H1 (cell line): ENCODE results near the gene TMEM185B. TPM values are rescaled to one million over a fixed set of nuclear protein-coding genes. Genes with fewer than 3 reads are reported as not detected.

Experiments used
- CTCF ChIA-PET: fragments of 300-600 bp; sonication (Branson Sonifier 250); formaldehyde crosslinking; loops from one replicate; lab custom pipeline; 2021; ENCODE audit not compliant: partially characterized antibody; lab: Charles Lee
- POLR2A ChIA-PET: fragments of 300-600 bp; sonication (Branson Sonifier 250); formaldehyde crosslinking; loops from one replicate; lab custom pipeline; 2021; ENCODE audit warnings: inconsistent platforms; ENCODE audit not compliant: partially characterized antibody; lab: Charles Lee
- DNase-seq, 2 experiments: peaks; one replicate each; pipeline versions ENCODE4 v3.0.0 to v3.0.0-alpha.2; 2010 to 2022; ENCODE audit warnings: low spot score in 2 of 2, low read depth in 1 of 2, mixed read lengths in 1 of 2
- FAIRE-seq: peaks from 2 replicates; lab custom pipeline; 2011; peaks lifted over from hg19 to GRCh38; lab: Jason Lieb, UNC
- H2AFZ ChIP-seq: 2 replicates; pipeline ENCODE4 v1.8.1; 2012; ENCODE audit warnings: low read length, inconsistent platforms
- H2AK5ac ChIP-seq: 2 replicates; pipeline ENCODE4 v1.6.1; 2013; ENCODE audit warnings: low read depth, low read length
- H2BK120ac ChIP-seq: replicated peaks from 2 replicates; pipeline ENCODE3; 2013; ENCODE audit warnings: low read depth, low read length, inconsistent platforms
- H2BK12ac ChIP-seq: 2 replicates; pipeline ENCODE4 v1.6.1; 2013; ENCODE audit warnings: low read depth, low read length
- H2BK15ac ChIP-seq: 2 replicates; pipeline ENCODE4 v1.6.1; 2013; ENCODE audit warnings: low read length
- H2BK20ac ChIP-seq: 2 replicates; pipeline ENCODE4 v1.6.1; 2013; ENCODE audit warnings: low read length
- H2BK5ac ChIP-seq: 2 replicates; pipeline ENCODE4 v1.6.1; 2013; ENCODE audit warnings: low read depth, low read length
- H3K14ac ChIP-seq: 2 replicates; pipeline ENCODE4 v1.6.1; 2013; ENCODE audit warnings: inconsistent platforms; ENCODE audit not compliant: insufficient read length
- H3K18ac ChIP-seq: 2 replicates; pipeline ENCODE4 v1.6.1; 2013; ENCODE audit warnings: low read length; ENCODE audit errors: extremely low read depth
- H3K23ac ChIP-seq: 2 replicates; pipeline ENCODE4 v1.6.1; 2013; ENCODE audit warnings: inconsistent platforms; ENCODE audit not compliant: insufficient read length
- H3K23me2 ChIP-seq: 2 replicates; pipeline ENCODE4 v1.6.1; 2013; ENCODE audit warnings: low read depth, low read length
- H3K27ac ChIP-seq: 2 replicates; pipeline ENCODE4 v1.6.1; 2011; ENCODE audit warnings: low read depth, low read length, inconsistent platforms
- H3K27me3 ChIP-seq, 4 experiments: replicated peaks in 1 of 4; 1 replicate in 1 of 4; 2 replicates in 3 of 4; pipeline versions ENCODE4 v1.6.1 to v1.8.1; 2011 to 2013; ENCODE audit warnings: low read length in 3 of 4, mild to moderate bottlenecking in 3 of 4, inconsistent platforms in 2 of 4, mixed read lengths in 2 of 4, moderate library complexity in 1 of 4; ENCODE audit not compliant: control insufficient read depth in 3 of 4, insufficient read depth in 3 of 4; ENCODE audit errors: extremely low read depth in 1 of 4
- H3K36me3 ChIP-seq, 4 experiments: 2 replicates each; pipeline versions ENCODE4 v1.6.1 to v1.8.1; 2011 to 2013; ENCODE audit warnings: mild to moderate bottlenecking in 4 of 4, low read length in 3 of 4, moderate library complexity in 2 of 4, control low read depth in 1 of 4, inconsistent platforms in 1 of 4; ENCODE audit not compliant: insufficient read depth in 4 of 4, control insufficient read depth in 2 of 4
- H3K4ac ChIP-seq: replicated peaks from 2 replicates; pipeline ENCODE3; 2013; ENCODE audit warnings: low read length, low read depth, mixed read lengths, inconsistent platforms; ENCODE audit not compliant: insufficient read length
- H3K4me1 ChIP-seq, 4 experiments: replicated peaks in 1 of 4; 1 replicate in 1 of 4; 2 replicates in 3 of 4; pipeline versions ENCODE4 v1.6.1 to v1.8.1; 2011 to 2013; ENCODE audit warnings: low read length in 3 of 4, inconsistent platforms in 2 of 4, mixed read lengths in 1 of 4; ENCODE audit not compliant: insufficient read depth in 4 of 4, control insufficient read depth in 3 of 4
- H3K4me2 ChIP-seq, 2 experiments: 2 replicates each; pipeline versions ENCODE4 v1.6.1 to v1.8.1; 2011 to 2013; ENCODE audit warnings: low read depth in 2 of 2, low read length in 2 of 2, control low read depth in 1 of 2, inconsistent platforms in 1 of 2, mild to moderate bottlenecking in 1 of 2; ENCODE audit not compliant: insufficient read depth in 1 of 2
- H3K4me3 ChIP-seq, 4 experiments: fragments of 200-600, 300-600 bp in 1 of 4; sonication (generic), shearing (Covaris generic), sonication (Bioruptor Twin) in 1 of 4; 2 replicates each; pipeline versions ENCODE4 v1.5.1 to v1.8.1; 2011 to 2016; ENCODE audit warnings: low read length in 4 of 4, low read depth in 3 of 4, control low read depth in 2 of 4, inconsistent platforms in 2 of 4, mild to moderate bottlenecking in 2 of 4, mixed read lengths in 1 of 4, moderate library complexity in 1 of 4; ENCODE audit not compliant: insufficient read depth in 2 of 4; ENCODE audit errors: extremely low read depth in 1 of 4
- H3K56ac ChIP-seq: replicated peaks from 2 replicates; pipeline ENCODE3; 2013; ENCODE audit warnings: low read depth, mild to moderate bottlenecking, mixed read lengths, low read length, inconsistent platforms; ENCODE audit not compliant: insufficient read length
- H3K79me1 ChIP-seq: 2 replicates; pipeline ENCODE4 v1.6.1; 2013; ENCODE audit warnings: low read depth, low read length, control low read depth
- H3K79me2 ChIP-seq, 2 experiments: 2 replicates each; pipeline versions ENCODE4 v1.6.1 to v1.8.1; 2012 to 2013; ENCODE audit warnings: low read length in 2 of 2, mild to moderate bottlenecking in 2 of 2, inconsistent platforms in 1 of 2; ENCODE audit not compliant: insufficient read depth in 2 of 2, control insufficient read depth in 1 of 2
- H3K9ac ChIP-seq, 4 experiments: replicated peaks in 1 of 4; 1 replicate in 1 of 4; 2 replicates in 3 of 4; pipeline versions ENCODE4 v1.6.1 to v1.8.1; 2011 to 2013; ENCODE audit warnings: low read depth in 3 of 4, low read length in 3 of 4, control low read depth in 2 of 4, mild to moderate bottlenecking in 2 of 4, moderate library complexity in 2 of 4, inconsistent platforms in 1 of 4; ENCODE audit errors: extremely low read depth in 1 of 4
- H3K9me3 ChIP-seq, 2 experiments: 2 replicates each; pipeline versions ENCODE4 v1.6.1 to v1.8.1; 2012 to 2013; ENCODE audit warnings: mild to moderate bottlenecking in 2 of 2, moderate library complexity in 2 of 2, control low read depth in 1 of 2, inconsistent platforms in 1 of 2, low read depth in 1 of 2, low read length in 1 of 2, mixed read lengths in 1 of 2; ENCODE audit not compliant: insufficient read depth in 2 of 2
- H4K20me1 ChIP-seq, 2 experiments: replicated peaks in 1 of 2; 2 replicates each; pipeline versions ENCODE3 to v1.8.1; 2011 to 2013; ENCODE audit warnings: inconsistent platforms in 2 of 2, low read length in 2 of 2, mild to moderate bottlenecking in 1 of 2; ENCODE audit not compliant: insufficient read depth in 2 of 2, control insufficient read depth in 1 of 2
- H4K5ac ChIP-seq: 2 replicates; pipeline ENCODE4 v1.6.1; 2013; ENCODE audit warnings: low read length, low read depth, mixed read lengths, inconsistent platforms; ENCODE audit not compliant: insufficient read length
- H4K8ac ChIP-seq: 2 replicates; pipeline ENCODE4 v1.8.0; 2013; ENCODE audit warnings: mild to moderate bottlenecking, moderate library complexity, low read length, inconsistent platforms; ENCODE audit not compliant: insufficient read depth; ENCODE audit errors: extremely low read depth
- H4K91ac ChIP-seq: replicated peaks from 2 replicates; pipeline ENCODE3; 2013; ENCODE audit warnings: low read length, mixed read lengths, inconsistent platforms; ENCODE audit not compliant: insufficient read length
- HDAC6 ChIP-seq: IDR thresholded peaks from one replicate; pipeline ENCODE4 v1.7.1; 2012; ENCODE audit warnings: low read depth, mild to moderate bottlenecking, inconsistent platforms, low read length, moderate library complexity
- WGBS, 2 experiments: shearing (Covaris generic) in 1 of 2; methylation state at CpG; one replicate each; pipeline versions ENCODE4 v1.1.6 to v1.1.7; 2013 to 2015; ENCODE audit warnings: low lambda C conversion rate in 2 of 2, mixed read lengths in 2 of 2, inconsistent platforms in 1 of 2, low coverage in 1 of 2, missing lambda C conversion rate in 1 of 2; ENCODE audit not compliant: insufficient replicate concordance in 2 of 2, insufficient coverage in 1 of 2, insufficient read length in 1 of 2; ENCODE audit errors: extremely low coverage in 1 of 2, missing lambda C conversion rate in 1 of 2; 5-methylcytosine and 5-hydroxymethylcytosine counted together
- polyA plus RNA-seq, 7 experiments: library from polyadenylated mRNA; depleted of rRNA in 3 of 7; stranded (reverse) in 5 of 7; unstranded in 2 of 7; fragments of >200 nt in 5 of 7; fragments of 200-250 nt in 2 of 7; gene quantifications; 1 replicate in 5 of 7; 2 replicates in 1 of 7; 4 replicates in 1 of 7; pipeline versions ENCODE4 v1.2.1 to v1.2.3, GENCODE V29; 2011 to 2013; ENCODE audit warnings: missing spikeins in 2 of 7, mixed read lengths in 2 of 7
- total RNA-seq: library from RNA; stranded (reverse); fragmentation: NEBNext Ultra II Directional; extraction: Animal tissue kit (Norgen Biotek cat#: 25700); gene quantifications from 2 replicates; pipeline ENCODE4 v1.2.1, GENCODE V29; 2021

Gene TMEM185B
- total and polyA plus RNA-seq, 2 of the 8 experiments (the other 6 are each of a cell fraction or from before 2014, with no cell fraction given): 13.5 to 14.0 TPM

- Histone ChIP-seq H4K5ac (no peak overlapping the region), H2AK5ac (no peak overlapping the region), H3K79me1 (no peaks in the 10 kb centered on the region), H3K18ac (no peak overlapping the region), H3K4ac (no peak overlapping the region), H2BK120ac (no peak overlapping the region), H2BK12ac (no peak overlapping the region), H3K4me3 (no peak overlapping the region), H3K14ac (no peak overlapping the region), H3K4me2 (no peak overlapping the region), H3K27ac (no peak overlapping the region), H3K79me2 (no peaks in the 10 kb centered on the region), H3K9ac (no peak overlapping the region), H2AFZ (no peak overlapping the region), H2BK20ac (no peak overlapping the region), H2BK5ac (no peak overlapping the region), H2BK15ac (no peak overlapping the region), H3K9me3 (no peaks in the 10 kb centered on the region), H3K36me3 (no peaks in the 10 kb centered on the region), H3K27me3 (peaks cover 0 to 5% (median 0%) of the 10 kb centered on the region in 4 experiments; a peak in 3 of 7 replicates), H4K20me1 (peaks cover 0 to 1% of the 10 kb centered on the region in 2 experiments), H4K91ac (no peak overlapping the region), H3K23me2 (no peaks in the 10 kb centered on the region; the same call in 1 of the 2 replicates), H3K56ac (no peak overlapping the region), H3K4me1 (peaks cover 7 to 37% (median 21%) of the 10 kb centered on the region in 4 experiments), H4K8ac (no peak overlapping the region), H3K23ac (no peak overlapping the region)
- 92% methylated on average over 6 of the region's 6 CpGs; no CpG with 5 or more reads in 1 of the 2 experiments for WGBS, 2 experiments
- no peak for TF ChIP-seq HDAC6
- CTCF ChIA-PET: interaction anchor here (0.7 to 2.2 kb wide), 4 partner anchors 10 to 311 kb away, joined by 3 to 7 read pairs (median 4); no protein-coding TSS in a partner anchor
- POLR2A ChIA-PET: interaction anchor here (1.4 kb wide), 1 partner anchor 10 kb away, joined by 4 read pairs; no protein-coding TSS in a partner anchor
- no peak for DNase-seq
- FAIRE-seq: no peak
Observed at GRCh38 chr2:120241684-120242083, 18.5 kb upstream of the TMEM185B start.
